ENCODE results near the gene SELPLG.

DNA sequence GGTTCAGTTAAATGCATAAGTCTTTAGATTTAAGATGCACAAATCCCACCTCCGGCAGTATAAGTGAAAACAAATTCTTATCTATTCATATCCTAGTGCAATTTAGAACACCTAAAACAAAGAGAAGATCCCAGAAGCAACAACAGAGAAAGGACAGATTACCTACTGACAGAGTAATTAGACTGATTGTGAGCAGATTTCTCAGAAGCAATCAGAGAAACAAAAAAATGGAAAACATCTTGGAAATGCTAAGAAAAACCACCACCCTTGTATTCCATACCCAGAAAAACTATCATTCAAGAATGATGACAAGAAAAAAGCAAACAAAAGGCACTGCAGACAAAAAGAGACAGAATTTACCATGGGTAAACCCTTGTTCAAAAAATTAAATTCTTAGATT, 47.6 kb upstream of the SELPLG start:
- TF ChIP-seq, protein P1, sequence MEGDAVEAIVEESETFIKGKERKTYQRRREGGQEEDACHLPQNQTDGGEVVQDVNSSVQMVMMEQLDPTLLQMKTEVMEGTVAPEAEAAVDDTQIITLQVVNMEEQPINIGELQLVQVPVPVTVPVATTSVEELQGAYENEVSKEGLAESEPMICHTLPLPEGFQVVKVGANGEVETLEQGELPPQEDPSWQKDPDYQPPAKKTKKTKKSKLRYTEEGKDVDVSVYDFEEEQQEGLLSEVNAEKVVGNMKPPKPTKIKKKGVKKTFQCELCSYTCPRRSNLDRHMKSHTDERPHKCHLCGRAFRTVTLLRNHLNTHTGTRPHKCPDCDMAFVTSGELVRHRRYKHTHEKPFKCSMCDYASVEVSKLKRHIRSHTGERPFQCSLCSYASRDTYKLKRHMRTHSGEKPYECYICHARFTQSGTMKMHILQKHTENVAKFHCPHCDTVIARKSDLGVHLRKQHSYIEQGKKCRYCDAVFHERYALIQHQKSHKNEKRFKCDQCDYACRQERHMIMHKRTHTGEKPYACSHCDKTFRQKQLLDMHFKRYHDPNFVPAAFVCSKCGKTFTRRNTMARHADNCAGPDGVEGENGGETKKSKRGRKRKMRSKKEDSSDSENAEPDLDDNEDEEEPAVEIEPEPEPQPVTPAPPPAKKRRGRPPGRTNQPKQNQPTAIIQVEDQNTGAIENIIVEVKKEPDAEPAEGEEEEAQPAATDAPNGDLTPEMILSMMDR (IDR thresholded peaks at IDR 0.05; ENCODE audit: borderline replicate concordance, extremely low read depth, low read length, poor library complexity, severe bottlenecking): no peak
- TF ChIP-seq EZH2 (IDR thresholded peaks at IDR 0.05; ENCODE audit: borderline replicate concordance, low read depth, low read length, severe bottlenecking): no peak
